ENCODE data around the gene ALG12.
A peak's percentile ranks its signal among the peaks of the same experiment; 100 is the strongest.

ALG12 gene

GRCh38 chr22:49886346-49887063, 31.7 kb downstream of the ALG12 start:
- no peak for DNase-seq

GRCh38 chr22:49885881-49886280, 32.4 kb downstream of the ALG12 start:
- DNase-seq, result no peak

GRCh38 chr22:49885281-49885680, 33.0 kb downstream of the ALG12 start:
- no peak for DNase-seq

- DNase-seq, result no peak
Observed at GRCh38 chr22:49884503-49885260, 33.6 kb downstream of the ALG12 start.

GRCh38 chr22:49884075-49884474, 34.2 kb downstream of the ALG12 start:
- DNase-seq, result no peak

- no peak for DNase-seq
Observed at GRCh38 chr22:49883294-49883640, 35.0 kb downstream of the ALG12 start.

GRCh38 chr22:49882519-49883293, 35.5 kb downstream of the ALG12 start:
- DNase-seq, result no peak

GRCh38 chr22:49881856-49882255, 36.4 kb downstream of the ALG12 start:
- DNase-seq, result no peak

- DNase-seq, result peak; percentile 44
Observed at GRCh38 chr22:49880281-49880680, 38.0 kb downstream of the ALG12 start.

GRCh38 chr22:49879871-49880270, 38.4 kb downstream of the ALG12 start:
- no peak for DNase-seq

- no peak for DNase-seq
Observed at GRCh38 chr22:49878206-49878605, 40.0 kb downstream of the ALG12 start.

- DNase-seq, result no peak
Observed at GRCh38 chr22:49877642-49878041, 40.6 kb downstream of the ALG12 start.

GRCh38 chr22:49873228-49873940, 44.9 kb downstream of the ALG12 start:
- DNase-seq, result peak; percentile 28

- no peak for DNase-seq
Observed at GRCh38 chr22:49872347-49872746, 45.9 kb downstream of the ALG12 start.

GRCh38 chr22:49871482-49871881, 46.8 kb downstream of the ALG12 start:
- DNase-seq, result peak; percentile 46

- DNase-seq, result no peak
Observed at GRCh38 chr22:49869845-49870712, 48.2 kb downstream of the ALG12 start.

GRCh38 chr22:49869086-49869830, 49.0 kb downstream of the ALG12 start:
- no peak for DNase-seq

- DNase-seq, result no peak
Observed at GRCh38 chr22:49867303-49868265, 50.7 kb downstream of the ALG12 start.

- no peak for DNase-seq
Observed at GRCh38 chr22:49866646-49867045, 51.6 kb downstream of the ALG12 start.

- no peak for DNase-seq
Observed at GRCh38 chr22:49866134-49866533, 52.1 kb downstream of the ALG12 start.

All from hematopoietic multipotent progenitor cell treated with erythropoietin and hydrocortisone succinate and interleukin-3 and kit ligand, for 8 days (in vitro differentiated cells).